HG03139 (cell line): ENCODE results near the gene NPY.
"Not testable (repeated sequence)": the region's sequence is repeated elsewhere in the genome, so short reads cannot be mapped to it uniquely, and the experiment has no call there.

ENCODE experiments used
- ATAC-seq: cut with Tn5 transposase; IDR thresholded peaks from one replicate; pipeline ENCODE4 v1.9.1; 2021; ENCODE audit not compliant: unreplicated experiment

The NPY gene

GRCh38 chr7:24283897-24284698 lies at the start of gene NPY:
NPY (plus strand) TSS chr7:24284190; CDS start chr7:24285241, 1,051 bp downstream.
- no peak for ATAC-seq

- no peak for ATAC-seq
Measured at GRCh38 chr7:24239260-24239659, 44.7 kb upstream of the NPY start.

- no peak for ATAC-seq
Measured at GRCh38 chr7:24241206-24241605, 42.8 kb upstream of the NPY start.

- ATAC-seq: no peak
Measured at GRCh38 chr7:24244554-24244953, 39.4 kb upstream of the NPY start.

- peak; percentile 82 for ATAC-seq
Measured at GRCh38 chr7:24245362-24245761, 38.6 kb upstream of the NPY start.

- no peak for ATAC-seq
Measured at GRCh38 chr7:24249266-24249665, 34.7 kb upstream of the NPY start.

GRCh38 chr7:24251568-24251967 lies 32.4 kb upstream of the NPY start:
- no peak for ATAC-seq

- ATAC-seq: no peak
Measured at GRCh38 chr7:24255139-24255538, 28.9 kb upstream of the NPY start.

- ATAC-seq: not testable (repeated sequence)
Measured at GRCh38 chr7:24258324-24258723, 25.7 kb upstream of the NPY start.

GRCh38 chr7:24271938-24272337 lies 12.1 kb upstream of the NPY start:
- ATAC-seq: no peak

GRCh38 chr7:24279512-24279911 lies 4.5 kb upstream of the NPY start:
- no peak for ATAC-seq

GRCh38 chr7:24283554-24283896 lies 465 bp upstream of the NPY start:
- no peak for ATAC-seq

GRCh38 chr7:24284699-24285506 lies 913 bp downstream of the NPY start:
- no peak for ATAC-seq

GRCh38 chr7:24290004-24290641 lies 6.1 kb downstream of the NPY start:
- ATAC-seq: peak; percentile 98

GRCh38 chr7:24291271-24291670 lies 7.3 kb downstream of the NPY start:
- ATAC-seq: no peak

GRCh38 chr7:24297362-24297761 lies 13.4 kb downstream of the NPY start:
- ATAC-seq: no peak

- ATAC-seq: no peak
Measured at GRCh38 chr7:24298696-24299095, 14.7 kb downstream of the NPY start.

GRCh38 chr7:24299192-24299591 lies 15.2 kb downstream of the NPY start:
- no peak for ATAC-seq

- ATAC-seq: no peak
Measured at GRCh38 chr7:24301703-24302102, 17.7 kb downstream of the NPY start.

- no peak for ATAC-seq
Measured at GRCh38 chr7:24304494-24305095, 20.6 kb downstream of the NPY start.

GRCh38 chr7:24307326-24307725 lies 23.3 kb downstream of the NPY start:
- ATAC-seq: no peak
